ENCODE measurements around the gene BMPR2. TPM values are rescaled to one million over a fixed set of nuclear protein-coding genes. Genes with fewer than 3 reads are reported as not detected.

BMPR2 gene
- total RNA-seq, 1 donor from 2014 or later, result 47.9 TPM

DNA sequence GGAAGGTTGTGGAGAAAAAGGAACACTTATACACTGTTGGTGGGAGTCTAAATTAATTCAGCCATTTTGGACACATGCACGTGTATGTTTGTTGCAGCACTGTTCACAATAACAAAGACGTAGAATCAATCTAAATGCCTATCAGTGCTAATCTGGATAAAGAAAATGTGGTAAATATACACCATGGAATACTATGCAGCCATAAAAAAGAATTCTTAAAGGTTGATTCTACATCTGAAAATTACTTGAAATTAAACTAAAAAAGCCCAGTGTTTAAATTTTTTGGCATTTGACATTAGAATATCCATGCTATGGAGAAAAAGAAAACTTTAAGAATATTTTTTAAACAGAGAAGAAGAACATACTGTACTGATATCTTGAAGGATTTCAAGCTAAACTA is 84.0 kb downstream of the BMPR2 start:
- Histone ChIP-seq H3K36me3 (peaks cover 0 to under 1% of the 10 kb centered on the region in 2 donors), H3K27me3 (no peaks in the 10 kb centered on the region), H3K4me3 (no peak overlapping the region), H3K4me1 (no peaks in the 10 kb centered on the region), H3K9me3 (no peaks in the 10 kb centered on the region), H3K27ac (no peak overlapping the region)
- intact Hi-C loops (cut with DNase I), result no loop called here
- TF ChIP-seq, protein P1, sequence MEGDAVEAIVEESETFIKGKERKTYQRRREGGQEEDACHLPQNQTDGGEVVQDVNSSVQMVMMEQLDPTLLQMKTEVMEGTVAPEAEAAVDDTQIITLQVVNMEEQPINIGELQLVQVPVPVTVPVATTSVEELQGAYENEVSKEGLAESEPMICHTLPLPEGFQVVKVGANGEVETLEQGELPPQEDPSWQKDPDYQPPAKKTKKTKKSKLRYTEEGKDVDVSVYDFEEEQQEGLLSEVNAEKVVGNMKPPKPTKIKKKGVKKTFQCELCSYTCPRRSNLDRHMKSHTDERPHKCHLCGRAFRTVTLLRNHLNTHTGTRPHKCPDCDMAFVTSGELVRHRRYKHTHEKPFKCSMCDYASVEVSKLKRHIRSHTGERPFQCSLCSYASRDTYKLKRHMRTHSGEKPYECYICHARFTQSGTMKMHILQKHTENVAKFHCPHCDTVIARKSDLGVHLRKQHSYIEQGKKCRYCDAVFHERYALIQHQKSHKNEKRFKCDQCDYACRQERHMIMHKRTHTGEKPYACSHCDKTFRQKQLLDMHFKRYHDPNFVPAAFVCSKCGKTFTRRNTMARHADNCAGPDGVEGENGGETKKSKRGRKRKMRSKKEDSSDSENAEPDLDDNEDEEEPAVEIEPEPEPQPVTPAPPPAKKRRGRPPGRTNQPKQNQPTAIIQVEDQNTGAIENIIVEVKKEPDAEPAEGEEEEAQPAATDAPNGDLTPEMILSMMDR (IDR thresholded peaks at IDR 0.05), result no peak
- DNase-seq (ENCODE audit: extremely low spot score in 2 of 2), result no peak

DNA sequence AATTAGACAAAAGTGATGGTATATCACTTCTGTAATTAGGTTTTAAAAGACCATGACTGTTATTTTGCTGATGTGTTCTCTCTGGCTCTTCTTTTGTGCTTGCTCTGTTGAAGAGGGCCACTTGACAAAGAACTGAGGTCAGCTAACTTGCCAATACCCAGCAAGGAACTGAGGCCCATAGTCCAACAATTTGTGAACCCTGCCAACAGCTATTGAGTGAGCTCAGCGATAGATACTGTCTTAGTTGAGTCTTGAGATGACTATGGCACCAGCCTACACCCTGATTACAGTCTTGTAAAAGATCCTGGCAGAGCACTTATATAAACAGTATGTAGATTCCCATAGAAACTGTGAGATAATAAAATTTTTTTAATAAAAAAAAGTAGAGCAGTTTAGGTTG is 103.0 kb downstream of the BMPR2 start:
- Histone ChIP-seq H3K4me3 (no peak overlapping the region), H3K27ac (no peak overlapping the region), H3K27me3 (no peaks in the 10 kb centered on the region), H3K4me1 (no peaks in the 10 kb centered on the region), H3K9me3 (no peaks in the 10 kb centered on the region), H3K36me3 (no peaks in the 10 kb centered on the region)
- no peak for TF ChIP-seq POLR2AphosphoS5 (IDR thresholded peaks at IDR 0.05; ENCODE audit: insufficient read depth in 1 of 2, low read depth in 1 of 2)
- TF ChIP-seq, protein P1 (IDR thresholded peaks at IDR 0.05), result no peak
- no peak for TF ChIP-seq POLR2A (IDR thresholded peaks at IDR 0.05)
- DNase-seq (ENCODE audit: extremely low spot score in 2 of 2), result no peak
- intact Hi-C loops (cut with DNase I), result no loop called here

- intact Hi-C loops (cut with DNase I), result no loop called here
- Histone ChIP-seq H3K4me3 (no peak overlapping the region), H3K9me3 (no peaks in the 10 kb centered on the region), H3K27ac (no peak overlapping the region), H3K36me3 (peaks cover 0 to 3% of the 10 kb centered on the region in 2 donors), H3K27me3 (no peaks in the 10 kb centered on the region), H3K4me1 (no peaks in the 10 kb centered on the region)
- no peak for TF ChIP-seq POLR2AphosphoS5 (IDR thresholded peaks at IDR 0.05; ENCODE audit: insufficient read depth in 1 of 2, low read depth in 1 of 2)
- no peak for TF ChIP-seq POLR2A (IDR thresholded peaks at IDR 0.05)
- TF ChIP-seq, protein P1 (IDR thresholded peaks at IDR 0.05), result no peak
- DNase-seq (ENCODE audit: extremely low spot score in 2 of 2), result no peak
These were observed 103.5 kb downstream of the BMPR2 start for GRCh38 chr2:202479610-202480009.

GRCh38 chr2:202486351-202486750 is 110.2 kb downstream of the BMPR2 start:
- Histone ChIP-seq H3K27ac (no peak overlapping the region), H3K9me3 (no peaks in the 10 kb centered on the region), H3K4me1 (no peaks in the 10 kb centered on the region), H3K4me3 (no peak overlapping the region), H3K36me3 (peaks cover 0 to 3% of the 10 kb centered on the region in 2 donors), H3K27me3 (no peaks in the 10 kb centered on the region)
- intact Hi-C loops (cut with DNase I), result no loop called here
- DNase-seq (ENCODE audit: extremely low spot score in 2 of 2), result no peak
- TF ChIP-seq POLR2A (IDR thresholded peaks at IDR 0.05), result no peak
- TF ChIP-seq, protein P1 (IDR thresholded peaks at IDR 0.05), result no peak
- TF ChIP-seq POLR2AphosphoS5 (IDR thresholded peaks at IDR 0.05; ENCODE audit: insufficient read depth in 1 of 2, low read depth in 1 of 2), result no peak

- TF ChIP-seq, protein P1 (IDR thresholded peaks at IDR 0.05), result no peak
- TF ChIP-seq POLR2AphosphoS5 (IDR thresholded peaks at IDR 0.05; ENCODE audit: insufficient read depth in 1 of 2, low read depth in 1 of 2), result no peak
- TF ChIP-seq POLR2A (IDR thresholded peaks at IDR 0.05), result no peak
- peaks cover 0 to 3% of the 10 kb centered on the region in 2 donors for H3K36me3 ChIP-seq
- intact Hi-C loops (cut with DNase I), result no loop called here
- H3K4me3 ChIP-seq, result no peak overlapping the region
- no peak for DNase-seq (ENCODE audit: extremely low spot score in 2 of 2)
- H3K9me3 ChIP-seq, result no peaks in the 10 kb centered on the region
- H3K27ac ChIP-seq, result no peak overlapping the region
- H3K4me1 ChIP-seq, result no peaks in the 10 kb centered on the region
- H3K27me3 ChIP-seq, result no peaks in the 10 kb centered on the region
These were observed 112.5 kb downstream of the BMPR2 start for GRCh38 chr2:202488671-202489070.

Data from vagina (tissue), 2 donors.